A549 (cell line): ENCODE measurements around the gene REG1A. TPM values are rescaled to one million over a fixed set of nuclear protein-coding genes. Genes with fewer than 3 reads are reported as not detected.

Experiments
- ATAC-seq, 2 experiments: fragments of 200-7000 bp in 1 of 2; fragments of >200 bp in 1 of 2; cut with Nextera tagmentation in 1 of 2; cut with Tn5 transposase in 1 of 2; 3 replicates each; pipeline versions ENCODE4 v1.8.0 to v1.9.1; 2018 to 2020; ENCODE audit warnings: mild to moderate bottlenecking in 1 of 2, moderate library complexity in 1 of 2
- CTCF ChIA-PET: fragments of 300-600 bp; sonication (Branson Sonifier 250); formaldehyde crosslinking; extraction: SDS; loops from one replicate; lab custom pipeline; 2021; ENCODE audit warnings: antibody characterized with exemption, inconsistent platforms; lab: Yijun Ruan, JAX
- POLR2A ChIA-PET: fragments of 350-600 bp; formaldehyde crosslinking; extraction: SDS; loops from one replicate; lab custom pipeline; 2021; ENCODE audit warnings: antibody characterized with exemption, inconsistent platforms; lab: Yijun Ruan, JAX
- DNase-seq, 2 experiments: peaks; one replicate each; pipeline versions ENCODE4 v3.0.0 to v3.0.0-alpha.2; 2011 to 2016; ENCODE audit warnings: low read depth in 1 of 2, low spot score in 1 of 2
- FAIRE-seq: peaks from 2 replicates; lab custom pipeline; 2011; peaks lifted over from hg19 to GRCh38; lab: Jason Lieb, UNC
- H3K27ac ChIP-seq, 2 experiments: fragments of >200 bp; sonication (Bioruptor Twin); formaldehyde crosslinking; 3 replicates each; pipeline ENCODE4 v1.5.1; 2016 to 2017
- H3K4me1 ChIP-seq: fragments of >200 bp; sonication (Bioruptor Twin); formaldehyde crosslinking; 3 replicates; pipeline ENCODE4 v1.6.1; 2016
- H3K4me2 ChIP-seq: fragments of >200 bp; sonication (Bioruptor Twin); formaldehyde crosslinking; 3 replicates; pipeline ENCODE4 v1.6.1; 2016
- H3K4me3 ChIP-seq: fragments of >200 bp; sonication (Bioruptor Twin); formaldehyde crosslinking; 3 replicates; pipeline ENCODE4 v1.5.1; 2016
- H3K9me3 ChIP-seq: fragments of >200 bp; sonication (Bioruptor Twin); formaldehyde crosslinking; 3 replicates; pipeline ENCODE4 v1.6.1; 2016
- ATOH8 ChIP-seq: fragments of 250-450 bp; sonication (Bioruptor Pico); IDR thresholded peaks from 2 replicates; pipeline ENCODE4 v1.5.0; 2020; ENCODE audit warnings: low read depth, mild to moderate bottlenecking, moderate library complexity
- CHD2 ChIP-seq: fragments of 150-350 bp; IDR thresholded peaks from 2 replicates; pipeline ENCODE4 v1.6.1; 2014; ENCODE audit warnings: low read length; ENCODE audit not compliant: partially characterized antibody
- CHD4 ChIP-seq: fragments of 200-600 bp; sonication (generic); IDR thresholded peaks from 2 replicates; pipeline ENCODE4 v1.6.1; 2016; ENCODE audit warnings: antibody characterized with exemption, mild to moderate bottlenecking, borderline replicate concordance
- CTCF ChIP-seq: fragments of >200 bp; sonication (Bioruptor Twin); formaldehyde crosslinking; IDR thresholded peaks from 3 replicates; pipeline ENCODE4 v1.5.1; 2016
- ESRRA ChIP-seq: fragments of 150-350 bp; IDR thresholded peaks from 2 replicates; pipeline ENCODE4 v1.6.1; 2014; ENCODE audit warnings: mild to moderate bottlenecking, low read length, borderline replicate concordance
- FOSL2 ChIP-seq, 2 experiments: fragments of 450-650 bp in 1 of 2; fragments of >200 bp in 1 of 2; sonication (Bioruptor Twin) in 1 of 2; formaldehyde crosslinking; IDR thresholded peaks; 2 replicates each; pipeline versions ENCODE4 v1.5.0 to v1.6.1; 2016 to 2020; ENCODE audit warnings: mild to moderate bottlenecking in 1 of 2, moderate library complexity in 1 of 2
- FOXS1 ChIP-seq: fragments of 250-450 bp; sonication (Bioruptor Pico); IDR thresholded peaks from 2 replicates; pipeline ENCODE4 v1.5.0; 2020; ENCODE audit warnings: mild to moderate bottlenecking, moderate library complexity
- HDAC2 ChIP-seq: fragments of 200-600 bp; sonication (generic); IDR thresholded peaks from 2 replicates; pipeline ENCODE4 v1.6.1; 2016
- HEYL ChIP-seq: fragments of 250-450 bp; sonication (Bioruptor Pico); IDR thresholded peaks from 2 replicates; pipeline ENCODE4 v1.8.0; 2021; ENCODE audit warnings: mild to moderate bottlenecking, moderate library complexity
- HMGXB4 ChIP-seq: fragments of 250-450 bp; sonication (Bioruptor Pico); IDR thresholded peaks from 2 replicates; pipeline ENCODE4 v1.5.0; 2021; ENCODE audit warnings: mild to moderate bottlenecking, moderate library complexity, borderline replicate concordance
- HOXB5 ChIP-seq: fragments of 250-450 bp; sonication (Bioruptor Pico); IDR thresholded peaks from 2 replicates; pipeline ENCODE4 v1.5.0; 2020; ENCODE audit warnings: mild to moderate bottlenecking, moderate library complexity
- JUN ChIP-seq, 2 experiments: fragments of >200 bp; sonication (Bioruptor Twin); formaldehyde crosslinking; IDR thresholded peaks; 2 replicates in 1 of 2; 3 replicates in 1 of 2; pipeline ENCODE4 v1.6.1; 2016 to 2017
- KDM1A ChIP-seq: fragments of 200-600 bp; sonication (generic); IDR thresholded peaks from 2 replicates; pipeline ENCODE4 v1.6.1; 2016; ENCODE audit warnings: low read depth, mild to moderate bottlenecking
- MAFK ChIP-seq: fragments of 450-650 bp; IDR thresholded peaks from 2 replicates; pipeline ENCODE4 v1.6.1; 2014; ENCODE audit not compliant: partially characterized antibody
- MYC ChIP-seq: IDR thresholded peaks from 2 replicates; pipeline ENCODE4 v1.6.1; 2012; ENCODE audit warnings: mild to moderate bottlenecking, inconsistent platforms, low read length, improper control_type of control experiment, borderline replicate concordance
- NPAS2 ChIP-seq: fragments of 250-450 bp; sonication (Bioruptor Pico); IDR thresholded peaks from 2 replicates; pipeline ENCODE4 v1.8.0; 2022; ENCODE audit warnings: mild to moderate bottlenecking, moderate library complexity, borderline replicate concordance
- POLR2A ChIP-seq: IDR thresholded peaks from 2 replicates; pipeline ENCODE4 v1.6.1; 2012; ENCODE audit warnings: mild to moderate bottlenecking, low read length
- RARB ChIP-seq: fragments of 250-450 bp; sonication (Bioruptor Pico); IDR thresholded peaks from 2 replicates; pipeline ENCODE4 v1.8.0; 2021; ENCODE audit warnings: mild to moderate bottlenecking, moderate library complexity
- SMC3 ChIP-seq: fragments of >200 bp; sonication (Bioruptor Twin); formaldehyde crosslinking; IDR thresholded peaks from 3 replicates; pipeline ENCODE4 v1.6.1; 2018; ENCODE audit warnings: inconsistent platforms
- SREBF2 ChIP-seq: fragments of 450-650 bp; IDR thresholded peaks from 2 replicates; pipeline ENCODE4 v1.6.1; 2014; ENCODE audit warnings: mild to moderate bottlenecking, moderate library complexity
- WGBS: methylation state at CpG from one replicate; pipeline ENCODE4 v1.1.6; 2017; ENCODE audit errors: missing lambda C conversion rate; 5-methylcytosine and 5-hydroxymethylcytosine counted together
- polyA plus RNA-seq, 4 experiments: library from polyadenylated mRNA; depleted of rRNA in 3 of 4; stranded (reverse); fragments of >200 nt; fragmentation: RNase III in 1 of 4; extraction: RNeasy Plus Mini Kit Qiagen cat#74134 plus additional on column Dnase treatment in 1 of 4; gene quantifications; 2 replicates in 3 of 4; 3 replicates in 1 of 4; pipeline ENCODE4 v1.2.3, GENCODE V29; 2011 to 2017

The REG1A gene
- polyA plus RNA-seq, 2 of the 4 experiments (the other 2 are of a cell fraction) = not detected

GRCh38 chr2:79116997-79117928 is 3.0 kb upstream of the REG1A start:
- WGBS = 2% methylated on average over 2 of the region's 2 CpGs
- CTCF ChIA-PET = interaction anchor here (0.5 to 0.6 kb wide), 2 partner anchors 444 to 891 kb away, joined by 3 read pairs; no protein-coding TSS in a partner anchor
- Histone ChIP-seq H3K9me3 (no peaks in the 10 kb centered on the region), H3K27ac (no peak overlapping the region), H3K4me1 (no peaks in the 10 kb centered on the region), H3K4me3 (no peak overlapping the region), H3K4me2 (no peak overlapping the region)
- DNase-seq (no peak), ATAC-seq (no peak), FAIRE-seq (no peak)
- TF ChIP-seq CTCF (no peak), HOXB5 (CRISPR knock-in tag) (no peak), RARB (CRISPR knock-in tag) (no peak), JUN (IDR thresholded peaks at IDR 0.05) (no peak), SREBF2 (no peak), HMGXB4 (CRISPR knock-in tag) (no peak), KDM1A (no peak), HEYL (CRISPR knock-in tag) (no peak), MYC (no peak), POLR2A (no peak)
- POLR2A ChIA-PET = no interaction called here

GRCh38 chr2:79122676-79123075 is 2.4 kb downstream of the REG1A start:
- Histone ChIP-seq H3K9me3 (no peaks in the 10 kb centered on the region), H3K4me1 (no peaks in the 10 kb centered on the region), H3K27ac (no peak overlapping the region)
- no peak for FAIRE-seq
- 2% methylated on average over 2 of the region's 2 CpGs for WGBS
- no peak for DNase-seq
- TF ChIP-seq CHD2 (no peak), HDAC2 (no peak), NPAS2 (CRISPR knock-in tag) (no peak), HMGXB4 (CRISPR knock-in tag) (no peak), MAFK (no peak), FOSL2 (IDR thresholded peaks at IDR 0.05) (no peak), FOSL2 (CRISPR knock-in tag; IDR thresholded peaks at IDR 0.05) (no peak), POLR2A (no peak), ESRRA (no peak), CHD4 (no peak), SMC3 (no peak), FOXS1 (no peak), CTCF (no peak), ATOH8 (CRISPR knock-in tag) (no peak), HOXB5 (CRISPR knock-in tag) (no peak)
- TF ChIP-seq, all 56 proteins: peak for 0
- ChIA-PET CTCF (interaction anchor here (0.6 kb wide), 1 partner anchor 1094 kb away, joined by 3 read pairs; no protein-coding TSS in a partner anchor), POLR2A (no interaction called here)
- H3K4me3 ChIP-seq = no peak overlapping the region
- H3K4me2 ChIP-seq = no peak overlapping the region
- no peak for ATAC-seq
